ENCODE data around the gene U2SURP.

The U2SURP gene

GRCh38 chr3:143001369-143002082 is at the start of gene U2SURP:
U2SURP (plus strand) TSS chr3:143001570; CDS start chr3:143001629, 59 bp downstream.
- in situ Hi-C loops (cut with MboI; ENCODE audit: low sequenced_read_pairs), result no loop called here

GRCh38 chr3:142951794-142952193 is 49.6 kb upstream of the U2SURP start:
- in situ Hi-C loops (cut with MboI; ENCODE audit: low sequenced_read_pairs), result no loop called here

- in situ Hi-C loops (cut with MboI; ENCODE audit: low sequenced_read_pairs), result no loop called here
These were observed 48.8 kb upstream of the U2SURP start for GRCh38 chr3:142952272-142953193.

GRCh38 chr3:142953443-142953842 is 47.9 kb upstream of the U2SURP start:
- in situ Hi-C loops (cut with MboI; ENCODE audit: low sequenced_read_pairs), result no loop called here

- in situ Hi-C loops (cut with MboI; ENCODE audit: low sequenced_read_pairs), result no loop called here
These were observed 42.7 kb upstream of the U2SURP start for GRCh38 chr3:142958707-142959106.

- in situ Hi-C loops (cut with MboI; ENCODE audit: low sequenced_read_pairs), result no loop called here
These were observed 41.0 kb upstream of the U2SURP start for GRCh38 chr3:142960322-142960850.

- in situ Hi-C loops (cut with MboI; ENCODE audit: low sequenced_read_pairs), result no loop called here
These were observed 39.8 kb upstream of the U2SURP start for GRCh38 chr3:142961539-142961938.

- in situ Hi-C loops (cut with MboI; ENCODE audit: low sequenced_read_pairs), result no loop called here
These were observed 39.2 kb upstream of the U2SURP start for GRCh38 chr3:142962175-142962519.

- in situ Hi-C loops (cut with MboI; ENCODE audit: low sequenced_read_pairs), result no loop called here
These were observed 38.7 kb upstream of the U2SURP start for GRCh38 chr3:142962520-142963233.

GRCh38 chr3:142963234-142963515 is 38.2 kb upstream of the U2SURP start:
- in situ Hi-C loops (cut with MboI; ENCODE audit: low sequenced_read_pairs), result no loop called here

- in situ Hi-C loops (cut with MboI; ENCODE audit: low sequenced_read_pairs), result no loop called here
These were observed 37.6 kb upstream of the U2SURP start, which contains the start of gene PAQR9 for GRCh38 chr3:142963516-142964448. PAQR9 (minus strand) TSS chr3:142963674; CDS start chr3:142963336, 338 bp downstream.

GRCh38 chr3:142965581-142965980 is 35.8 kb upstream of the U2SURP start:
- in situ Hi-C loops (cut with MboI; ENCODE audit: low sequenced_read_pairs), result no loop called here

GRCh38 chr3:142966808-142967207 is 34.6 kb upstream of the U2SURP start:
- in situ Hi-C loops (cut with MboI; ENCODE audit: low sequenced_read_pairs), result no loop called here

GRCh38 chr3:142968319-142969025 is 32.9 kb upstream of the U2SURP start:
- in situ Hi-C loops (cut with MboI; ENCODE audit: low sequenced_read_pairs), result no loop called here

GRCh38 chr3:142971431-142971830 is 29.9 kb upstream of the U2SURP start:
- in situ Hi-C loops (cut with MboI; ENCODE audit: low sequenced_read_pairs), result no loop called here

- in situ Hi-C loops (cut with MboI; ENCODE audit: low sequenced_read_pairs), result no loop called here
These were observed 29.1 kb upstream of the U2SURP start for GRCh38 chr3:142972092-142972753.

- in situ Hi-C loops (cut with MboI; ENCODE audit: low sequenced_read_pairs), result no loop called here
These were observed 28.0 kb upstream of the U2SURP start for GRCh38 chr3:142973217-142974009.

GRCh38 chr3:142975316-142975995 is 25.9 kb upstream of the U2SURP start:
- in situ Hi-C loops (cut with MboI; ENCODE audit: low sequenced_read_pairs), result no loop called here

Data from HL-60/S4 treated with retinoic acid at 250 ng/mL for 4 days and 3 days (cell line).